CD4-positive, alpha-beta T cell treated with Interleukin-4 for 1 hour (primary cell): ENCODE data around the gene DIS3L2.

Experiments
- DNase-seq, 2 donors: peaks; one replicate each; pipeline ENCODE4 v3.0.0-alpha.2; 2020 to 2022

Gene DIS3L2

DNA sequence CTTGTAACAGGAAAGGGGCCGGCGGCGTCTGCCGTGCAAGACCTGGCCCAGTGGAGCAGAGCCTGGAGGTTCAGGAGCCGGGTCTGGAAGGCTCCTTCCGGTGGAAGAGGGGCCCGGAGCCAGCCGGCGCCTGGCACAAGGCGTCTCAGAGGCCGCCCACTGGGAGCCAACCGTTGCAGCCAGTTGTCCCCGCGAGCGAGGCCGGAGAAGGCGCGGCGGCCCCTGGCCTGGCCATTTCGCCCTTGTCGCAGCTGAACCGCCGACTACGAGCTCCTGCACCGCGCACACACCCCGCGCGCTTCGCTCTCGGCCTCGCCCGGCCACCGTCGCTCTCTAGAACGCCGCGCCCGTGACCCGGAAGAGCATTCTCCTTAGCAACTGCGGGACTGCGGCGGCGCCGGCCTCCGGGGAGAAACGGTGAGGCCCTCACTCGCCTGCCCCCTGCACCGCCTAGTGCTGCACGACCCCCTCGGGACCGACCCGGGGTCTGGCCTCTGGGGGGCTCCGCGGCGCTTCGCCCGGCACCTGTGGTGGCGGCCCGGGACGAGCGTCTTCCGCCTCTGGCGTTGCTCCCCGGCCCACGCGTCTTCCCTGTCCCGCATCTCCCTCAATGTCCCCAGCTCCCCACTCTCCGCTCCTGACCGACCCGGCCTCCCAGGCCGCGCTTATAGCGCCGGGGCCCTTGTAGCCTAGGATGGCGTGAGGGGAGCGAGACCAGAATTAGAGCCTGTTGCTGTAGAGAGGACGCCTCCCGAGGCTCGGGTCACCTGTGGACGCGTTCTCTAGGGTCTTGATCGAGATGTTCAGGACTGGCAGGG is at the start of gene DIS3L2:
DIS3L2 (plus strand) TSS at position 365 of the 818 bp plus-strand sequence. CDS start 53,215 bp downstream, outside the sequence.
- DNase-seq: peak; percentile 77 to 78

- no peak for DNase-seq
Measured at GRCh38 chr2:231914077-231914690, 47.3 kb upstream of the DIS3L2 start.

- no peak for DNase-seq
Measured at GRCh38 chr2:231917280-231918066, 44.0 kb upstream of the DIS3L2 start.

DNA sequence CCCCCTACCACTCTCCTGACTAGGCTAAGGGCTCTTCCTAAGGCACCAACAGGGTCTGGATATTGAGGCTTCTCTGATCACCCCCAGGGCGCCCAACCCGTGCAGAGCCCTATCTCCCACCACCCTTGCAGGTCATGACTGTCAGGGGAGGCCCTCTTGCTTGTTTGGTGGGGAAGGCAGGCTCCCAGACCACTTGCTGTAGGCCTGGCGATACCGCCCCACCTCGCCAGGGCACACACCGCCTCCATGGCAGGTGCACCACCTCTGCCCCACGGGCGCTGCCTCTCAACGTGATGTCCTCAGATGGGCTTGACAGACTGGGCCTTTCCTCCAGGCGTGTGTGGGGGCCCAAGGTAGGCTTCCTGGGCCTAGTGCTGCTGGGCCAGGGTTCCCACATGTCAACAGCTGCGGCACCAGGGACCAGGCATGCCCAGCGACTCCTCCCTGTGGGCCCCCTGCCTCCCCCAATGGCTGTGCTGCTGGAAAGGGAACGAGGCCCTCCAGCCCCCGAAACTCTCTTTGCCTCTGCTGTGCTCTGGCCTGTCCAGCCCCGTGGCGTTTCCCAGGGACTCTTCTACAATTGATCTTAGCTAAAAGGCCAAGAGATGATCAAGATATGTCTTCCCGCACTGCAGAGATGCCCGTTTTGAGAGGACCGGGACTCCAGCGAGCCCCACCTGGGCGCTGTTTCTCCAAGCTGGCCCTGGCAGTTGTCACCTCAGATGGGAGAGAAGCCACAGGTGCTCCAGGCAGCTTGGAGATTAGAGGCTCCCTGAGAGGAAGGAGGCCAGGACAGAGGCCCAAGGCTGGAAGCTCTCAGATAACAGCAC is 42.8 kb upstream of the DIS3L2 start:
- DNase-seq: no peak

GRCh38 chr2:231919341-231920035 is 42.0 kb upstream of the DIS3L2 start:
- no peak for DNase-seq

- DNase-seq: no peak
Measured at GRCh38 chr2:231920366-231920765, 41.1 kb upstream of the DIS3L2 start.

DNA sequence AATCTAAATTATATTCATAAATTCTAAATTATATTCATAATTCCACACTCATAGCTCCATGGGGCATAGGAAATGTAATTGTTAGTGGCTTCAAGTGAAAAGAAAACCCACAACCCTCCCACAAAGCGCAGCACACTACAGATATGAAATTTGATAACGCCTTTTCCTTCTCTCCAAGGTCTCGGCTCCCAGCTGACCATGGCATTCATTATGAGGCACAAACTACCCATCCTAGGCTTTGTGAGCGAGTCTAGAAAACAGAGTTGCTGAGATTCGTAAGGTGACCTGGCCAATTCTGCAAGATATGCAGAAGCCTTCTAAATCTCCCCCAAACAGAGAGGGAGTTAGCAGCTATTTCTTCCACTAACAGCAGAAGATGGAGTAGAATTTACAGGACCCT is 40.7 kb upstream of the DIS3L2 start:
- DNase-seq: no peak

GRCh38 chr2:231922311-231923009 is 39.1 kb upstream of the DIS3L2 start:
- no peak for DNase-seq

DNA sequence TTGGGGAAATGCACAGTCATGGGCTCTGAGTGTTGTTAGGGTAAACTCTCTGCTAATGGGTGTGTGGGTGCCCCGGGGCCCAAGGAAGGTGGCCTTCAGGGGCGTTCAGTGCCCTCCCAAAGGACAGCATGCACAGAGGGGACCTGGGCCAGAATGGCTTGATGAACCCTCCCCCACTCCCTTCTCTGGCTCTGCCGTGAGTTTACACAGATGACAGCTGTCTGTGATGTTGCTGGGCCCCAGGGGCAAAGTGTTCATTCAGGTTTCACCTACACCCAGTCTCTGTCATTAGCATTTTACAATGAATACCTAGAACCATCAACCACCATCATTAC is 38.5 kb upstream of the DIS3L2 start:
- no peak for DNase-seq

- DNase-seq: no peak
Measured at GRCh38 chr2:231923951-231924888, 37.3 kb upstream of the DIS3L2 start.

DNA sequence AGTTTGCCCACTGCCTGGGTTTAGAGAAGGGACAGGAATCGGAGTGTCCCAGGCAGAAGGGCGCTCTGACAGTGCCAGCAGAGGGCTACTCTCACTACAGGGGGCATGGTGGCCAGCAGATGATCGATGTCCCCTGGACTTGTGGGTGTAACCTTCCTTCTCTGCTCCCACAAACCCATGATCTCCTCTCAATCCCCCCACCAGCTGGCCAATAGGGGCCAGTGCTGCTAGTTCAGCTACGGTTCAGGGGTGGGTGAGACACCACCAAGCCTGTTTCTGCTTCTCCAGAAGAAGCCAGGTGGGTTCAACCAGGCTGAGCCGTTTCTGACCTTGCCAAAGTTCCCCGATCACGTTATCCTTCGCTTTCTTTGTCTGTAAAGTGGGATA is 36.6 kb upstream of the DIS3L2 start:
- DNase-seq: no peak

GRCh38 chr2:231925303-231926179 is 36.0 kb upstream of the DIS3L2 start:
- peak; percentile 58 to 64 for DNase-seq

GRCh38 chr2:231926180-231926741 is 35.3 kb upstream of the DIS3L2 start, which contains the start of gene NPPC:
NPPC (minus strand) TSS chr2:231926396; CDS start chr2:231926249, 147 bp downstream.
- peak; percentile 29 to 37 for DNase-seq

DNA sequence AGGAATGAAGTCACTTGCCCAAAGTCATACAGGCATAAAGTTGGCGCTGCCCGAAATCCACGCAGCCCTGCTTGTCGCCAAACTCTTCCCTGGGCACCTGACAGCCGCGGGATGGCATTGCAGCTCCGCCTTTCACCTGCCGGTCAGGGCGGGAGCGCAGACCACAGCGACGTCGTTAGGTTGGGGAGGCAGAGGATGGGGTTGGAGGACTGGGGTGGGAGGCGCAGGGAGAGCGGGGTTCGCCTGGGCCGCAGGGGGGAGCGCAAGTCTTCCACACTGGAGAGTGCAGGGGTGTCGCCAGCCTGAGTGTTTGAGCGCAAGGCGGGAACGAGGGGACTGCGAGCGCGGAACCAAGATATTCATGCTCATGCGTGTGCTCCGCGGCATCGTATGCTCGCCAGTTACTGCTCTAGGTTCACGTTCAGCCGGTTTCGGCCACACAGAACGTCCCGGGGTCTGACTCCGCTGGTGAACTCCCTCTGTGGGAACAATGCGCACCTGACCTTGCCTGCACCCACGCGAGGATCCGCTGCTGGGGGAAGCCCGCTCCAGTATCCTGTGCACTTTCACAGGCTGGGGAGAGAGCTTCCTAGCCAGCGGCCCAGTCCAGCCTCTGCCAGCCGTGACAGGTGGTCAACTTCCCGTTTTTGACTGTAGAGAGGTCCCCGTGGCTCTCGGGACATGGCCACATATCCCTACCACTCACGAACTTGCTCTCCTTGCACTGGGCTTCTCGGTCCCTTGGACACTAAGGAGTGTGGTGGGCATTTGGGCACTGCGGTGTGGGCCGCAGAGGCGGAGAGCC is 34.5 kb upstream of the DIS3L2 start:
- DNase-seq: peak in 1 of 2 donors; percentile 1

GRCh38 chr2:231927566-231927890 is 34.0 kb upstream of the DIS3L2 start:
- no peak for DNase-seq

DNA sequence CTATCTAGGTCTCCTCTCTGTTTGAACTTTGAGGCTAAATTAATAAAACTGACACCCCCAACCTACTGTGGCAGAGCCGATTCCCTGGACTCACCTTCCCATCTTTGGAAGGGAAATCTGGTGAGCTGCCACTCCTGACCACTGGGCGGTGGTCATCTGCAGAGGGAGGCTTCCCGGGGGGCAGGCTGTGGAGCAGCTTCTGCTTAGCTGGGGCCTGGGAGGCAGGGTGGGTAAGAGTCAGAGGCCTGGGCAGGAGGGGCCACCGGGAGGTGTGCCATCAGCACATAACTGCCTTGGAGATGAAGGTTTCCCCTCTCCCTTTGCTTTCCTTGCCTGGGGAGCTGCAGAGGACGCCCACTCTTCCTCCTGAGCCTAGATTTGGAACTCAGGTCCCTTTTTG is 33.0 kb upstream of the DIS3L2 start:
- DNase-seq: no peak

GRCh38 chr2:231928901-231929725 is 32.4 kb upstream of the DIS3L2 start:
- no peak for DNase-seq
